K562 (cell line): ENCODE measurements around the gene TP73. TPM values are rescaled to one million over a fixed set of nuclear protein-coding genes. Genes with fewer than 3 reads are reported as not detected.

Experiments used
- ATAC-seq: fragments of 200-7000 bp; cut with Tn5 transposase; 3 replicates; pipeline ENCODE4 v1.9.1; 2020; ENCODE audit warnings: moderate library complexity
- BruUV-seq: library from RNA; stranded (reverse); fragments of 400-500 nt; replicated peaks from 2 replicates; lab custom pipeline; 2021; lab: Mats Ljungman, UMichigan
- CTCF ChIA-PET: fragments of 300-600 bp; formaldehyde crosslinking; extraction: SDS; loops from one replicate; lab custom pipeline; 2021; ENCODE audit warnings: low intra/inter-chr PET ratio; lab: Yijun Ruan, JAX
- POLR2A ChIA-PET: fragments of 300-600, 350-650 bp; sonication (Branson Sonifier 250); formaldehyde crosslinking; extraction: SDS; loops from one replicate; lab custom pipeline; 2021; ENCODE audit warnings: antibody characterized with exemption, inconsistent platforms; lab: Yijun Ruan, JAX
- DNase-seq, 4 experiments: peaks; one replicate each; pipeline versions ENCODE4 v3.0.0 to v3.0.0-alpha.2; 2011 to 2018; ENCODE audit warnings: low spot score in 3 of 4, mixed read lengths in 3 of 4; ENCODE audit errors: extremely low read depth in 1 of 4
- FAIRE-seq: peaks from 2 replicates; lab custom pipeline; 2011; peaks lifted over from hg19 to GRCh38; lab: Jason Lieb, UNC
- H2AFZ ChIP-seq: 2 replicates; pipeline ENCODE4 v1.6.0; 2011; ENCODE audit warnings: low read depth, low read length, control low read depth, inconsistent platforms
- H3K27ac ChIP-seq: fragments of 200-600 bp; 3 replicates; pipeline ENCODE4 v1.8.0; 2011; ENCODE audit warnings: low read depth, mild to moderate bottlenecking, control low read depth, inconsistent platforms, low read length, moderate library complexity, mixed read lengths; ENCODE audit errors: extremely low read depth
- H3K27me3 ChIP-seq, 2 experiments: fragments of 300-600 bp in 1 of 2; 2 replicates in 1 of 2; 3 replicates in 1 of 2; pipeline versions ENCODE4 v1.6.0 to v1.8.0; 2011; ENCODE audit warnings: inconsistent platforms in 2 of 2, low read length in 2 of 2, mild to moderate bottlenecking in 1 of 2, mixed read lengths in 1 of 2, moderate library complexity in 1 of 2; ENCODE audit not compliant: control insufficient read depth in 2 of 2, insufficient read depth in 2 of 2
- H3K36me3 ChIP-seq: fragments of 300-600 bp; 3 replicates; pipeline ENCODE4 v1.8.0; 2011; ENCODE audit warnings: mild to moderate bottlenecking, low read length, inconsistent platforms; ENCODE audit not compliant: control insufficient read depth, insufficient read depth
- H3K4me1 ChIP-seq, 2 experiments: fragments of 200-600 bp in 1 of 2; replicated peaks in 1 of 2; 2 replicates in 1 of 2; 3 replicates in 1 of 2; pipeline versions ENCODE4 v1.5.1 to v1.8.0; 2011; ENCODE audit warnings: inconsistent platforms in 2 of 2, low read length in 2 of 2, mild to moderate bottlenecking in 1 of 2, mixed read lengths in 1 of 2, moderate library complexity in 1 of 2; ENCODE audit not compliant: control insufficient read depth in 2 of 2, insufficient read depth in 2 of 2
- H3K4me2 ChIP-seq: 2 replicates; pipeline ENCODE4 v1.6.1; 2011; ENCODE audit warnings: low read length, control low read depth, inconsistent platforms, mixed read lengths; ENCODE audit not compliant: insufficient read depth
- H3K4me3 ChIP-seq: fragments of 200-600 bp; sonication (generic), shearing (Covaris generic); 2 replicates; pipeline ENCODE4 v1.5.1; 2016; ENCODE audit warnings: control low read depth, inconsistent platforms
- H3K79me2 ChIP-seq: fragments of 200-600 bp; 3 replicates; pipeline ENCODE4 v1.8.0; 2011; ENCODE audit warnings: low read length, inconsistent platforms; ENCODE audit not compliant: control insufficient read depth, insufficient read depth
- H3K9ac ChIP-seq, 2 experiments: 2 replicates each; pipeline versions ENCODE4 v1.6.0 to v1.6.1; 2011; ENCODE audit warnings: low read depth in 2 of 2, low read length in 2 of 2, control low read depth in 1 of 2, inconsistent platforms in 1 of 2, mild to moderate bottlenecking in 1 of 2, mixed read lengths in 1 of 2; ENCODE audit not compliant: insufficient read depth in 1 of 2
- H3K9me1 ChIP-seq: one replicate; pipeline ENCODE4 v1.6.0; 2011; ENCODE audit warnings: inconsistent platforms, mild to moderate bottlenecking, low read length, moderate library complexity; ENCODE audit not compliant: control insufficient read depth, insufficient read depth
- H3K9me3 ChIP-seq: replicated peaks from 2 replicates; pipeline ENCODE4 v1.5.1; 2011; ENCODE audit warnings: low read depth, low read length, inconsistent platforms; ENCODE audit not compliant: control insufficient read depth, insufficient read depth
- H4K20me1 ChIP-seq: replicated peaks from 2 replicates; pipeline ENCODE4 v1.6.1; 2011; ENCODE audit warnings: low read length, inconsistent platforms, mixed read lengths; ENCODE audit not compliant: control insufficient read depth, insufficient read depth
- CBX3 ChIP-seq, 2 experiments: IDR thresholded peaks; 1 replicate in 1 of 2; 2 replicates in 1 of 2; pipeline ENCODE4 v1.6.1; 2012; ENCODE audit warnings: inconsistent platforms in 2 of 2, low read length in 2 of 2, borderline replicate concordance in 1 of 2, control low read depth in 1 of 2
- POLR2G ChIP-seq: fragments of 200-400 bp; formaldehyde crosslinking; IDR thresholded peaks from 2 replicates; pipeline ENCODE4 v1.6.1; 2017; ENCODE audit warnings: low read depth, mild to moderate bottlenecking, antibody characterized with exemption, low read length, moderate library complexity
- ZBTB17 ChIP-seq: fragments of 450-650 bp; formaldehyde crosslinking; IDR thresholded peaks from 2 replicates; pipeline ENCODE4 v1.4.0; 2020; ENCODE audit warnings: mild to moderate bottlenecking
- ZNF133 ChIP-seq: fragments of 250-450 bp; sonication (Bioruptor Pico); IDR thresholded peaks from 2 replicates; pipeline ENCODE4 v1.4.0; 2020; ENCODE audit warnings: mild to moderate bottlenecking
- ZNF134 ChIP-seq: fragments of 250-450 bp; sonication (Bioruptor Pico); conservative IDR thresholded peaks from 2 replicates; pipeline ENCODE4 v1.4.0; 2020
- ZNF140 ChIP-seq: fragments of 250-450 bp; sonication (Bioruptor Pico); IDR thresholded peaks from 2 replicates; pipeline ENCODE4 v1.8.0; 2021; ENCODE audit warnings: moderate library complexity, mild to moderate bottlenecking, inconsistent platforms
- ZNF263 ChIP-seq: sonication (generic); formaldehyde crosslinking; IDR thresholded peaks from 2 replicates; pipeline ENCODE4 v1.8.0; 2022; ENCODE audit warnings: mild to moderate bottlenecking, missing genetic modification reagents, borderline replicate concordance
- WGBS: fragments of 100-300 bp; shearing (Covaris generic); methylation state at CpG from one replicate; pipeline ENCODE4 v1.1.6; 2016; ENCODE audit warnings: low coverage, mixed read lengths; ENCODE audit not compliant: insufficient coverage; ENCODE audit errors: missing lambda C conversion rate; 5-methylcytosine and 5-hydroxymethylcytosine counted together
- in situ Hi-C: fragments of 300-500 bp; cut with MboI; formaldehyde crosslinking; loops from 4 replicates; pipeline ENCODE4 v1.15.0; 2018; ENCODE audit warnings: inconsistent platforms, mixed read lengths
- intact Hi-C: fragments of 100-400 bp; cut with micrococcal nuclease; formaldehyde crosslinking; loops from 2 replicates; pipeline ENCODE4 v1.14.2; 2022
- polyA plus RNA-seq, 8 experiments: library from polyadenylated mRNA; depleted of rRNA in 4 of 8; stranded (reverse) in 5 of 8; unstranded in 3 of 8; fragments of >200 nt; fragmentation: Nextera tagmentation in 2 of 8; fragmentation: Illumina TruSeq in 1 of 8; extraction: Ambion mirVana in 2 of 8; extraction: Trizol in 1 of 8; gene quantifications; 2 replicates each; pipeline versions ENCODE4 v1.2.1 to v1.2.3, GENCODE V29; 2011 to 2014; ENCODE audit warnings: inconsistent platforms in 1 of 8, missing spikeins in 1 of 8
- total RNA-seq, 7 experiments: library from RNA; depleted of rRNA in 6 of 7; stranded (reverse); fragments of >200 nt in 6 of 7; fragmentation: Illumina TruSeq in 2 of 7; extraction: Trizol in 2 of 7; gene quantifications; 2 replicates each; pipeline versions ENCODE4 v1.2.1 to v1.2.3, GENCODE V29; 2011 to 2021; ENCODE audit warnings: low replicate concordance in 1 of 7
- TF ChIP-seq, protein P1 (sequence below): fragments of 450-650 bp; formaldehyde crosslinking; IDR thresholded peaks from 2 replicates; pipeline ENCODE4 v1.4.0; 2022; ENCODE audit warnings: missing genetic modification characterization

Gene TP73
- total and polyA plus RNA-seq, 9 of the 15 experiments (the other 6 are each of a cell fraction or from before 2014, with no cell fraction given): 0.07 to 1.6 (median 0.40) TPM; not detected in 2

DNA sequence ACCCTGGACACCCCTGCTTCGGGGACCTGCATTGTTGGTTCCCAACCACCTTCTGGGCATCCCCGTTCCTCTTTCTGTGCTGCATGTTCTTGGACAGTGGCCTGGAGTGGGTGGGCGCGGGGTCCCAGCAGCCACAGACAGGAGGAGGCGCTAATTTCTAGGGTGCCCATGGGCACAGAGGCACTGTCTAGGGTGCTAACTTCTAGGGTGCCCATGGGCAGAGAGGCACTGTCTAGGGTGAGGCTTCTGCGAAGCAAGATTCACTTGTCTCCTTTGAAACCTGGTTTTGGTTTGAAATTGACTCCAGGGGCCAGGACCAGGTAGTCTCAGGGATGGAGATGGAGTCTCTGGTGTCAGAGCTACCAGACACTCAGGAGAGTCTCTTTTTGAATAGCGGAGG is 40.2 kb upstream of the TP73 start:
- H3K79me2 ChIP-seq: no peaks in the 10 kb centered on the region
- no TSS peak for BruUV-seq
- no peak for TF ChIP-seq POLR2G
- no peak for TF ChIP-seq CBX3 (IDR thresholded peaks at IDR 0.05; ENCODE audit: borderline replicate concordance in 1 of 2, low read length in 2 of 2)
- TF ChIP-seq, protein P1, sequence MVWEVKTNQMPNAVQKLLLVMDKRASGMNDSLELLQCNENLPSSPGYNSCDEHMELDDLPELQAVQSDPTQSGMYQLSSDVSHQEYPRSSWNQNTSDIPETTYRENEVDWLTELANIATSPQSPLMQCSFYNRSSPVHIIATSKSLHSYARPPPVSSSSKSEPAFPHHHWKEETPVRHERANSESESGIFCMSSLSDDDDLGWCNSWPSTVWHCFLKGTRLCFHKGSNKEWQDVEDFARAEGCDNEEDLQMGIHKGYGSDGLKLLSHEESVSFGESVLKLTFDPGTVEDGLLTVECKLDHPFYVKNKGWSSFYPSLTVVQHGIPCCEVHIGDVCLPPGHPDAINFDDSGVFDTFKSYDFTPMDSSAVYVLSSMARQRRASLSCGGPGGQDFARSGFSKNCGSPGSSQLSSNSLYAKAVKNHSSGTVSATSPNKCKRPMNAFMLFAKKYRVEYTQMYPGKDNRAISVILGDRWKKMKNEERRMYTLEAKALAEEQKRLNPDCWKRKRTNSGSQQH (CRISPR knock-in tag): no peak
- TF ChIP-seq ZNF134: no peak
- TF ChIP-seq ZNF133 (CRISPR knock-in tag): no peak
- no peak for TF ChIP-seq ZNF140 (CRISPR knock-in tag)
- no peak for TF ChIP-seq ZNF263 (CRISPR knock-in tag)
- TF ChIP-seq ZBTB17 (CRISPR knock-in tag): no peak
- peaks cover 26 to 80% of the 10 kb centered on the region in 2 experiments; a peak in 4 of 5 replicates for H3K27me3 ChIP-seq
- DNase-seq (no peak), ATAC-seq (no peak), FAIRE-seq (no peak)
- CTCF ChIA-PET: no interaction called here
- no peak overlapping the region for H3K27ac ChIP-seq
- H3K4me2 ChIP-seq: no peak overlapping the region
- H3K36me3 ChIP-seq: no peaks in the 10 kb centered on the region
- in situ Hi-C loops (no loop called here), intact Hi-C loops (no loop called here)
- H2AFZ ChIP-seq: no peak overlapping the region
- 24% methylated on average over 7 of the region's 7 CpGs for WGBS
- POLR2A ChIA-PET: no interaction called here
- no peak overlapping the region for H3K4me3 ChIP-seq
- H3K4me1 ChIP-seq: peaks cover 4 to 23% of the 10 kb centered on the region in 2 experiments; a peak in 3 of 5 replicates
- H3K9me1 ChIP-seq: no peaks in the 10 kb centered on the region
- peaks cover 25% of the 10 kb centered on the region for H4K20me1 ChIP-seq
- no peaks in the 10 kb centered on the region for H3K9me3 ChIP-seq
- no peak overlapping the region for H3K9ac ChIP-seq
